A549 (cell line): Measurements from ENCODE around the gene SNTB2. TPM values are rescaled to one million over a fixed set of nuclear protein-coding genes. Genes with fewer than 3 reads are reported as not detected.
"Not testable (repeated sequence)": the region's sequence is repeated elsewhere in the genome, so short reads cannot be mapped to it uniquely, and the experiment has no call there.

ENCODE experiments used
- ATAC-seq, 2 experiments: fragments of 200-7000 bp in 1 of 2; fragments of >200 bp in 1 of 2; cut with Nextera tagmentation in 1 of 2; cut with Tn5 transposase in 1 of 2; 3 replicates each; pipeline versions ENCODE4 v1.8.0 to v1.9.1; 2018 to 2020; ENCODE audit warnings: mild to moderate bottlenecking in 1 of 2, moderate library complexity in 1 of 2
- CTCF ChIA-PET: fragments of 300-600 bp; sonication (Branson Sonifier 250); formaldehyde crosslinking; extraction: SDS; loops from one replicate; lab custom pipeline; 2021; ENCODE audit warnings: antibody characterized with exemption, inconsistent platforms; lab: Yijun Ruan, JAX
- POLR2A ChIA-PET: fragments of 350-600 bp; formaldehyde crosslinking; extraction: SDS; loops from one replicate; lab custom pipeline; 2021; ENCODE audit warnings: antibody characterized with exemption, inconsistent platforms; lab: Yijun Ruan, JAX
- DNase-seq, 2 experiments: peaks; one replicate each; pipeline versions ENCODE4 v3.0.0 to v3.0.0-alpha.2; 2011 to 2016; ENCODE audit warnings: low read depth in 1 of 2, low spot score in 1 of 2
- FAIRE-seq: peaks from 2 replicates; lab custom pipeline; 2011; peaks lifted over from hg19 to GRCh38; lab: Jason Lieb, UNC
- H3K27ac ChIP-seq, 2 experiments: fragments of >200 bp; sonication (Bioruptor Twin); formaldehyde crosslinking; 3 replicates each; pipeline ENCODE4 v1.5.1; 2016 to 2017
- H3K4me1 ChIP-seq: fragments of >200 bp; sonication (Bioruptor Twin); formaldehyde crosslinking; 3 replicates; pipeline ENCODE4 v1.6.1; 2016
- H3K4me2 ChIP-seq: fragments of >200 bp; sonication (Bioruptor Twin); formaldehyde crosslinking; 3 replicates; pipeline ENCODE4 v1.6.1; 2016
- H3K4me3 ChIP-seq: fragments of >200 bp; sonication (Bioruptor Twin); formaldehyde crosslinking; 3 replicates; pipeline ENCODE4 v1.5.1; 2016
- H3K9me3 ChIP-seq: fragments of >200 bp; sonication (Bioruptor Twin); formaldehyde crosslinking; 3 replicates; pipeline ENCODE4 v1.6.1; 2016
- EHMT2 ChIP-seq: fragments of 200-600 bp; sonication (generic); IDR thresholded peaks from 2 replicates; pipeline ENCODE4 v1.6.1; 2016; ENCODE audit warnings: antibody characterized with exemption, low read depth, mild to moderate bottlenecking, moderate library complexity
- HDAC2 ChIP-seq: fragments of 200-600 bp; sonication (generic); IDR thresholded peaks from 2 replicates; pipeline ENCODE4 v1.6.1; 2016
- HEYL ChIP-seq: fragments of 250-450 bp; sonication (Bioruptor Pico); IDR thresholded peaks from 2 replicates; pipeline ENCODE4 v1.8.0; 2021; ENCODE audit warnings: mild to moderate bottlenecking, moderate library complexity
- HOXB5 ChIP-seq: fragments of 250-450 bp; sonication (Bioruptor Pico); IDR thresholded peaks from 2 replicates; pipeline ENCODE4 v1.5.0; 2020; ENCODE audit warnings: mild to moderate bottlenecking, moderate library complexity
- PHF8 ChIP-seq: fragments of 200-600 bp; sonication (generic); IDR thresholded peaks from 2 replicates; pipeline ENCODE4 v1.6.1; 2016; ENCODE audit warnings: low read depth, mild to moderate bottlenecking, antibody characterized with exemption, moderate library complexity, borderline replicate concordance
- RAD21 ChIP-seq, 2 experiments: fragments of >200 bp in 1 of 2; sonication (Bioruptor Twin) in 1 of 2; formaldehyde crosslinking in 1 of 2; IDR thresholded peaks in 1 of 2; conservative IDR thresholded peaks in 1 of 2; 2 replicates in 1 of 2; 3 replicates in 1 of 2; pipeline ENCODE4 v1.6.1; 2012 to 2018; ENCODE audit warnings: inconsistent platforms in 1 of 2
- RNF2 ChIP-seq: fragments of 200-600 bp; sonication (generic); IDR thresholded peaks from 2 replicates; pipeline ENCODE4 v1.6.1; 2016; ENCODE audit warnings: low read depth, mild to moderate bottlenecking, antibody characterized with exemption, moderate library complexity, borderline replicate concordance
- SMC3 ChIP-seq: fragments of >200 bp; sonication (Bioruptor Twin); formaldehyde crosslinking; IDR thresholded peaks from 3 replicates; pipeline ENCODE4 v1.6.1; 2018; ENCODE audit warnings: inconsistent platforms
- SREBF2 ChIP-seq: fragments of 450-650 bp; IDR thresholded peaks from 2 replicates; pipeline ENCODE4 v1.6.1; 2014; ENCODE audit warnings: mild to moderate bottlenecking, moderate library complexity
- TP53 ChIP-seq: fragments of 250-450 bp; sonication (Bioruptor Pico); IDR thresholded peaks from 2 replicates; pipeline ENCODE4 v1.5.0; 2021; ENCODE audit warnings: mild to moderate bottlenecking, moderate library complexity
- ZFP36 ChIP-seq: fragments of 450-650 bp; IDR thresholded peaks from 2 replicates; pipeline ENCODE4 v1.6.1; 2014; ENCODE audit warnings: borderline replicate concordance; ENCODE audit not compliant: partially characterized antibody
- ZSCAN20 ChIP-seq: fragments of 250-450 bp; sonication (Bioruptor Pico); IDR thresholded peaks from 2 replicates; pipeline ENCODE4 v1.8.0; 2022; ENCODE audit warnings: mild to moderate bottlenecking, moderate library complexity
- WGBS: methylation state at CpG from one replicate; pipeline ENCODE4 v1.1.6; 2017; ENCODE audit errors: missing lambda C conversion rate; 5-methylcytosine and 5-hydroxymethylcytosine counted together
- polyA plus RNA-seq, 4 experiments: library from polyadenylated mRNA; depleted of rRNA in 3 of 4; stranded (reverse); fragments of >200 nt; fragmentation: RNase III in 1 of 4; extraction: RNeasy Plus Mini Kit Qiagen cat#74134 plus additional on column Dnase treatment in 1 of 4; gene quantifications; 2 replicates in 3 of 4; 3 replicates in 1 of 4; pipeline ENCODE4 v1.2.3, GENCODE V29; 2011 to 2017
- TF ChIP-seq, protein P1 (sequence below): fragments of >200 bp; sonication (Bioruptor Twin); formaldehyde crosslinking; IDR thresholded peaks from 3 replicates; pipeline ENCODE4 v1.6.1; 2016
- TF ChIP-seq, protein P2 (sequence below): fragments of >200 bp; sonication (Bioruptor Twin); formaldehyde crosslinking; IDR thresholded peaks from 3 replicates; pipeline ENCODE4 v1.5.1; 2016
- TF ChIP-seq, protein P3 (sequence below): fragments of 250-450 bp; sonication (Bioruptor Pico); IDR thresholded peaks from 2 replicates; pipeline ENCODE4 v1.5.0; 2021; ENCODE audit warnings: mild to moderate bottlenecking, moderate library complexity, borderline replicate concordance
- TF ChIP-seq, protein P4 (sequence below): fragments of 450-650 bp; IDR thresholded peaks from 2 replicates; pipeline ENCODE4 v1.6.1; 2014; ENCODE audit warnings: antibody characterized with exemption
- TF ChIP-seq, protein P5 (sequence below): fragments of 150-350 bp; IDR thresholded peaks from 2 replicates; pipeline ENCODE4 v1.6.1; 2014; ENCODE audit warnings: low read depth, mild to moderate bottlenecking, low read length

The SNTB2 gene
- polyA plus RNA-seq, 2 of the 4 experiments (the other 2 are of a cell fraction): 7.8 to 20.8 TPM

DNA sequence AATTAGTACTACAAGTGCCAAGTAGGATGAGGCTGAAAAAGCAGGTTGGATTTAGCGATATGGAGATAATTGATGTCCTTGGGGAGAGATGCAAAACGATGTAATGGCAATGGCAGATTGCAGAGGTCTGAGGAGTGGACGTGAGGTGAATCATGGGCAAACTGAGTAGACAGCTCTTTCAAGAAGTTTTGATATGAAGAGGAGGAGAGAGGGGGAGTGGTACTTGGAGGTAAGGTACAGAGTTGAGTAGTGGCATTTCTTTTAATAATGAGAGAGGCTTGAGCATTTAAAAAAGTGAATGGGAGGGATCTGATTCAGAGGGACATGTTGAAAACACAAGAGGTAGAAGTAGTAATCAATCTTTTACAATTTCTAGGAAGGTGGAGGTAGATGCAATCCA, 106.4 kb downstream of the SNTB2 start (continued):
- TF ChIP-seq, protein P1, sequence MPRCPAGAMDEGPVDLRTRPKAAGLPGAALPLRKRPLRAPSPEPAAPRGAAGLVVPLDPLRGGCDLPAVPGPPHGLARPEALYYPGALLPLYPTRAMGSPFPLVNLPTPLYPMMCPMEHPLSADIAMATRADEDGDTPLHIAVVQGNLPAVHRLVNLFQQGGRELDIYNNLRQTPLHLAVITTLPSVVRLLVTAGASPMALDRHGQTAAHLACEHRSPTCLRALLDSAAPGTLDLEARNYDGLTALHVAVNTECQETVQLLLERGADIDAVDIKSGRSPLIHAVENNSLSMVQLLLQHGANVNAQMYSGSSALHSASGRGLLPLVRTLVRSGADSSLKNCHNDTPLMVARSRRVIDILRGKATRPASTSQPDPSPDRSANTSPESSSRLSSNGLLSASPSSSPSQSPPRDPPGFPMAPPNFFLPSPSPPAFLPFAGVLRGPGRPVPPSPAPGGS: no peak
- TF ChIP-seq, protein P2, sequence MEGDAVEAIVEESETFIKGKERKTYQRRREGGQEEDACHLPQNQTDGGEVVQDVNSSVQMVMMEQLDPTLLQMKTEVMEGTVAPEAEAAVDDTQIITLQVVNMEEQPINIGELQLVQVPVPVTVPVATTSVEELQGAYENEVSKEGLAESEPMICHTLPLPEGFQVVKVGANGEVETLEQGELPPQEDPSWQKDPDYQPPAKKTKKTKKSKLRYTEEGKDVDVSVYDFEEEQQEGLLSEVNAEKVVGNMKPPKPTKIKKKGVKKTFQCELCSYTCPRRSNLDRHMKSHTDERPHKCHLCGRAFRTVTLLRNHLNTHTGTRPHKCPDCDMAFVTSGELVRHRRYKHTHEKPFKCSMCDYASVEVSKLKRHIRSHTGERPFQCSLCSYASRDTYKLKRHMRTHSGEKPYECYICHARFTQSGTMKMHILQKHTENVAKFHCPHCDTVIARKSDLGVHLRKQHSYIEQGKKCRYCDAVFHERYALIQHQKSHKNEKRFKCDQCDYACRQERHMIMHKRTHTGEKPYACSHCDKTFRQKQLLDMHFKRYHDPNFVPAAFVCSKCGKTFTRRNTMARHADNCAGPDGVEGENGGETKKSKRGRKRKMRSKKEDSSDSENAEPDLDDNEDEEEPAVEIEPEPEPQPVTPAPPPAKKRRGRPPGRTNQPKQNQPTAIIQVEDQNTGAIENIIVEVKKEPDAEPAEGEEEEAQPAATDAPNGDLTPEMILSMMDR: no peak
- TF ChIP-seq EHMT2: no peak
- no peak for TF ChIP-seq SMC3
- no peak for TF ChIP-seq ZSCAN20 (CRISPR knock-in tag)
- no peak for TF ChIP-seq HDAC2

DNA sequence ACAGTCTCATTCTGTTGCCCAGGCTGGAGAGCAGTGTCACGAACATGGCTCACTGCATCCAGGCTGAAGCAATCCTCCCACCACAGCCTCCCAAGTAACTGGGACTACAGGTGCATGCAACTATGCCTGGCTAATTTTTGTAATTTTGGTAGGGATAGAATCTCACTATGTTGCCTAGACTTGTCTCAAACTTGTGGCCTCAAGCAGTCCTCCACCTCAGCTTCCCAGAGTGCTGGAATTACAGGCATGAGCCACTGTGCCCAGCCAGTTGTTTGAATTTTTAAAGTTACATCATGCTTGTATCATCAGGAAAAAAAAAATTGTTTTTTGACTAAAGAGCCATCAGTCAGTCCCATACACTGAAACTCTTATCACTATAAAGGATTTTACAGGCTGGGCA, 107.1 kb downstream of the SNTB2 start:
- DNase-seq: no peak
- H3K4me2 ChIP-seq: no peak overlapping the region
- H3K4me1 ChIP-seq: peaks cover 5% of the 10 kb centered on the region; the same call in 1 of the 3 replicates
- ATAC-seq: no peak
- TF ChIP-seq, protein P3, sequence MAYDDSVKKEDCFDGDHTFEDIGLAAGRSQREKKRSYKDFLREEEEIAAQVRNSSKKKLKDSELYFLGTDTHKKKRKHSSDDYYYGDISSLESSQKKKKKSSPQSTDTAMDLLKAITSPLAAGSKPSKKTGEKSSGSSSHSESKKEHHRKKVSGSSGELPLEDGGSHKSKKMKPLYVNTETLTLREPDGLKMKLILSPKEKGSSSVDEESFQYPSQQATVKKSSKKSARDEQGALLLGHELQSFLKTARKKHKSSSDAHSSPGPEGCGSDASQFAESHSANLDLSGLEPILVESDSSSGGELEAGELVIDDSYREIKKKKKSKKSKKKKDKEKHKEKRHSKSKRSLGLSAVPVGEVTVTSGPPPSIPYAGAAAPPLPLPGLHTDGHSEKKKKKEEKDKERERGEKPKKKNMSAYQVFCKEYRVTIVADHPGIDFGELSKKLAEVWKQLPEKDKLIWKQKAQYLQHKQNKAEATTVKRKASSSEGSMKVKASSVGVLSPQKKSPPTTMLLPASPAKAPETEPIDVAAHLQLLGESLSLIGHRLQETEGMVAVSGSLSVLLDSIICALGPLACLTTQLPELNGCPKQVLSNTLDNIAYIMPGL (CRISPR knock-in tag): no peak
- TF ChIP-seq HDAC2: no peak
- TF ChIP-seq SREBF2: no peak
- no peak for TF ChIP-seq EHMT2
- TF ChIP-seq, protein P4, sequence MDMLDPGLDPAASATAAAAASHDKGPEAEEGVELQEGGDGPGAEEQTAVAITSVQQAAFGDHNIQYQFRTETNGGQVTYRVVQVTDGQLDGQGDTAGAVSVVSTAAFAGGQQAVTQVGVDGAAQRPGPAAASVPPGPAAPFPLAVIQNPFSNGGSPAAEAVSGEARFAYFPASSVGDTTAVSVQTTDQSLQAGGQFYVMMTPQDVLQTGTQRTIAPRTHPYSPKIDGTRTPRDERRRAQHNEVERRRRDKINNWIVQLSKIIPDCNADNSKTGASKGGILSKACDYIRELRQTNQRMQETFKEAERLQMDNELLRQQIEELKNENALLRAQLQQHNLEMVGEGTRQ: no peak
- TF ChIP-seq, all 56 proteins: peak for 0
- ChIA-PET CTCF (interaction anchor here (1.3 kb wide), 1 partner anchor 144 kb away, joined by 4 read pairs; no protein-coding TSS in a partner anchor), POLR2A (no interaction called here)
- no peaks in the 10 kb centered on the region for H3K9me3 ChIP-seq
- WGBS: 90% methylated on average over 1 of the region's 1 CpG
- no peak overlapping the region for H3K27ac ChIP-seq
- FAIRE-seq: no peak
- no peak overlapping the region for H3K4me3 ChIP-seq

DNA sequence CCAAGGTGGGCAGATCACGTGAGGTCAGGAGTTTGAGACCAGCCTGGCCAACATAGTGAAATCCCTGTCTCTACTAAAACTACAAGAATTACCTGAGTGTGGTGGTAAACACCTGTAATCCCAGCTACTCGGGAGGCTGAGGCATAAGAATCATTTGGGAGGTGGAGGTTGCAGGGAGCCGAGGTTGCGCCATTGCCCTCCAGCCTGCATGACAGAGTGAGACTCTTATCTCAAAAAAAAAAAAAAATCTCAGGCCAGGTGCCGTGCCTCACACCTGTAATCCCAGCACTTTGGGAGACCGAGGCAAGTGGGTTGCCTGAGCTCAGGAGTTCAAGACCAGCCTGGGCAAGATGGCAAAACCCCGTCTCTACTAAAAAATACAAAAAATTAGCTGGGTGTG, 109.8 kb downstream of the SNTB2 start:
- ATAC-seq, FAIRE-seq, H3K4me1 ChIP-seq, H3K9me3 ChIP-seq, H3K4me3 ChIP-seq, POLR2A ChIA-PET, DNase-seq, H3K4me2 ChIP-seq, H3K27ac ChIP-seq: not testable (repeated sequence)
- WGBS: 93% methylated on average over 7 of the region's 7 CpGs
- CTCF ChIA-PET: interaction anchor here (0.6 to 3.2 kb wide), 3 partner anchors 10 to 253 kb away, joined by 3 to 19 read pairs (median 3); no protein-coding TSS in a partner anchor

DNA sequence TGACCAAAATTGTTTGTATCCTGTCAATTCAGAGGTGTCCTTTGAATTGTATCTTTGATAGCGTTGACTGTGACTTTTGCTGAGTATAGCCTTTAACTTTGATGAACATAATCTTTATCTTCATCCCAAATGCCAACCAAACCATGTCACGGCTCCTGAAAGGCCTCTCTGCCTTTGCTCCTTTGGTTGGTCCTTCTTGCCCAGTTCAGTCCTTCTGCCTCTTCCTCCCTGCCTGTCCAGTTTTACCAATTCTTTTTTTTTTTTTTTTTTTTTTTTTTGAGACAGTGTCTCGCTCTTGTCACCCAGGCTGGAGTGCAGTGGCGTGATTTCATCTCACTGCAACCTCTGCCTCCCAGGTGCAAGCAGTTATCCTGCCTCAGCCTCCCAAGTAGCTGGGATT, 111.3 kb downstream of the SNTB2 start:
- ChIA-PET POLR2A (no interaction called here), CTCF (interaction anchor here (3.2 kb wide), 1 partner anchor 12 kb away, joined by 19 read pairs; no protein-coding TSS in a partner anchor)
- DNase-seq: no peak
- no peak overlapping the region for H3K27ac ChIP-seq
- TF ChIP-seq RNF2: no peak
- no peak for TF ChIP-seq RAD21 (conservative IDR thresholded peaks at IDR 0.05 in 1 of 2, IDR thresholded peaks at IDR 0.05 in 1 of 2)
- no peak for TF ChIP-seq HOXB5 (CRISPR knock-in tag)
- no peak for TF ChIP-seq ZFP36
- TF ChIP-seq, protein P5, sequence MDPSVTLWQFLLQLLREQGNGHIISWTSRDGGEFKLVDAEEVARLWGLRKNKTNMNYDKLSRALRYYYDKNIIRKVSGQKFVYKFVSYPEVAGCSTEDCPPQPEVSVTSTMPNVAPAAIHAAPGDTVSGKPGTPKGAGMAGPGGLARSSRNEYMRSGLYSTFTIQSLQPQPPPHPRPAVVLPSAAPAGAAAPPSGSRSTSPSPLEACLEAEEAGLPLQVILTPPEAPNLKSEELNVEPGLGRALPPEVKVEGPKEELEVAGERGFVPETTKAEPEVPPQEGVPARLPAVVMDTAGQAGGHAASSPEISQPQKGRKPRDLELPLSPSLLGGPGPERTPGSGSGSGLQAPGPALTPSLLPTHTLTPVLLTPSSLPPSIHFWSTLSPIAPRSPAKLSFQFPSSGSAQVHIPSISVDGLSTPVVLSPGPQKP: no peak
- TF ChIP-seq HEYL (CRISPR knock-in tag): no peak
- TF ChIP-seq TP53 (CRISPR knock-in tag): no peak
- TF ChIP-seq, protein P1: no peak
- TF ChIP-seq PHF8: no peak
- WGBS: 96% methylated on average over 4 of the region's 4 CpGs
- ATAC-seq: no peak
- no peak overlapping the region for H3K4me2 ChIP-seq
- no peak overlapping the region for H3K4me3 ChIP-seq
- H3K4me1 ChIP-seq: peaks cover 3% of the 10 kb centered on the region; the same call in 1 of the 3 replicates
- no peaks in the 10 kb centered on the region for H3K9me3 ChIP-seq
- FAIRE-seq: no peak
